WTC11 (cell line): ENCODE measurements around the gene RBFOX2.

ENCODE experiments used
- CTCF ChIP-seq: fragments of 200-600 bp; IDR thresholded peaks from 2 replicates; pipeline ENCODE4 v1.8.0; 2022; ENCODE audit warnings: antibody characterized with exemption
- FOXK1 ChIP-seq: sonication (generic); formaldehyde crosslinking; IDR thresholded peaks from 2 replicates; pipeline ENCODE4 v1.8.0; 2022; ENCODE audit warnings: mild to moderate bottlenecking, moderate library complexity, missing genetic modification reagents
- JUN ChIP-seq: sonication (generic); formaldehyde crosslinking; IDR thresholded peaks from 2 replicates; pipeline ENCODE4 v1.8.0; 2023; ENCODE audit warnings: mild to moderate bottlenecking, missing genetic modification reagents
- KAT7 ChIP-seq: sonication (generic); formaldehyde crosslinking; IDR thresholded peaks from 2 replicates; pipeline ENCODE4 v1.8.1; 2023; ENCODE audit warnings: missing genetic modification reagents, mild to moderate bottlenecking, borderline replicate concordance
- NFYB ChIP-seq: sonication (generic); formaldehyde crosslinking; conservative IDR thresholded peaks from 2 replicates; pipeline ENCODE4 v1.8.0; 2022; ENCODE audit warnings: low read depth, missing genetic modification reagents
- NR1H2 ChIP-seq: sonication (generic); formaldehyde crosslinking; IDR thresholded peaks from 2 replicates; pipeline ENCODE4 v1.9.0; 2021; ENCODE audit warnings: mild to moderate bottlenecking, moderate library complexity, missing genetic modification reagents
- RELA ChIP-seq: sonication (generic); formaldehyde crosslinking; IDR thresholded peaks from 2 replicates; pipeline ENCODE4 v1.8.1; 2022; ENCODE audit warnings: missing genetic modification reagents, mild to moderate bottlenecking, borderline replicate concordance
- ZSCAN18 ChIP-seq: fragments of 250-450 bp; sonication (Bioruptor Pico); IDR thresholded peaks from 2 replicates; pipeline ENCODE4 v2.1.2; 2022; ENCODE audit warnings: mild to moderate bottlenecking, moderate library complexity
- TF ChIP-seq, protein P1 (sequence below): sonication (generic); formaldehyde crosslinking; IDR thresholded peaks from 2 replicates; pipeline ENCODE4 v1.8.1; 2022; ENCODE audit warnings: low read depth, missing genetic modification reagents, borderline replicate concordance
- TF ChIP-seq, protein P2 (sequence below): sonication (generic); formaldehyde crosslinking; IDR thresholded peaks from 2 replicates; pipeline ENCODE4 v1.8.1; 2023; ENCODE audit warnings: mild to moderate bottlenecking, moderate library complexity, missing genetic modification reagents
- TF ChIP-seq, protein P3 (sequence below): sonication (generic); formaldehyde crosslinking; IDR thresholded peaks from 2 replicates; pipeline ENCODE4 v1.8.0; 2022; ENCODE audit warnings: mild to moderate bottlenecking, missing genetic modification reagents

DNA sequence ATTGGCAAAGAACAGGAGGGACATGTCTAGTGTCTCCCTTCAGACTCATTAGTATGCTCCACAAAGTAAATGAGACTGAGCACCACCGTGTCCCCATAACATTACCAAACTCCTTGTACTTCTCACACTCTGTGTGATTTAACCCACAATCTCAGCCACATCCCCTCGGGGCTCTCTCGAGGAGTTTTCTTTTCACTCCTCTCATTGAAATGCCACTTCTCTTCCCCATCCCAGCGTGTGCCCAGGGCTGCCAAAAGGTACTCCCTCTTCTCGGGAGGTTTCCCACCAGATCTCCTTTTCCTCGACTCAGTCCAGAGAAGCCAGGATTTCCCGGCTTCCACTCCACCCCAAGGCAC is 1.1 kb downstream of the RBFOX2 start:
- no peak for TF ChIP-seq ZSCAN18
- TF ChIP-seq CTCF, result no peak
- no peak for TF ChIP-seq KAT7 (CRISPR knock-in tag)
- no peak for TF ChIP-seq JUN (CRISPR knock-in tag)
- TF ChIP-seq NFYB, result no peak
- TF ChIP-seq, protein P1, sequence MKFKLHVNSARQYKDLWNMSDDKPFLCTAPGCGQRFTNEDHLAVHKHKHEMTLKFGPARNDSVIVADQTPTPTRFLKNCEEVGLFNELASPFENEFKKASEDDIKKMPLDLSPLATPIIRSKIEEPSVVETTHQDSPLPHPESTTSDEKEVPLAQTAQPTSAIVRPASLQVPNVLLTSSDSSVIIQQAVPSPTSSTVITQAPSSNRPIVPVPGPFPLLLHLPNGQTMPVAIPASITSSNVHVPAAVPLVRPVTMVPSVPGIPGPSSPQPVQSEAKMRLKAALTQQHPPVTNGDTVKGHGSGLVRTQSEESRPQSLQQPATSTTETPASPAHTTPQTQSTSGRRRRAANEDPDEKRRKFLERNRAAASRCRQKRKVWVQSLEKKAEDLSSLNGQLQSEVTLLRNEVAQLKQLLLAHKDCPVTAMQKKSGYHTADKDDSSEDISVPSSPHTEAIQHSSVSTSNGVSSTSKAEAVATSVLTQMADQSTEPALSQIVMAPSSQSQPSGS (CRISPR knock-in tag), result no peak
- TF ChIP-seq, protein P2, sequence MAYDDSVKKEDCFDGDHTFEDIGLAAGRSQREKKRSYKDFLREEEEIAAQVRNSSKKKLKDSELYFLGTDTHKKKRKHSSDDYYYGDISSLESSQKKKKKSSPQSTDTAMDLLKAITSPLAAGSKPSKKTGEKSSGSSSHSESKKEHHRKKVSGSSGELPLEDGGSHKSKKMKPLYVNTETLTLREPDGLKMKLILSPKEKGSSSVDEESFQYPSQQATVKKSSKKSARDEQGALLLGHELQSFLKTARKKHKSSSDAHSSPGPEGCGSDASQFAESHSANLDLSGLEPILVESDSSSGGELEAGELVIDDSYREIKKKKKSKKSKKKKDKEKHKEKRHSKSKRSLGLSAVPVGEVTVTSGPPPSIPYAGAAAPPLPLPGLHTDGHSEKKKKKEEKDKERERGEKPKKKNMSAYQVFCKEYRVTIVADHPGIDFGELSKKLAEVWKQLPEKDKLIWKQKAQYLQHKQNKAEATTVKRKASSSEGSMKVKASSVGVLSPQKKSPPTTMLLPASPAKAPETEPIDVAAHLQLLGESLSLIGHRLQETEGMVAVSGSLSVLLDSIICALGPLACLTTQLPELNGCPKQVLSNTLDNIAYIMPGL (CRISPR knock-in tag), result no peak
- TF ChIP-seq, protein P3, sequence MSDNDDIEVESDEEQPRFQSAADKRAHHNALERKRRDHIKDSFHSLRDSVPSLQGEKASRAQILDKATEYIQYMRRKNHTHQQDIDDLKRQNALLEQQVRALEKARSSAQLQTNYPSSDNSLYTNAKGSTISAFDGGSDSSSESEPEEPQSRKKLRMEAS (CRISPR knock-in tag), result no peak
- no peak for TF ChIP-seq FOXK1 (CRISPR knock-in tag)
- no peak for TF ChIP-seq RELA (CRISPR knock-in tag)
- no peak for TF ChIP-seq NR1H2 (CRISPR knock-in tag)
